HepG2 (cell line): ENCODE data around the gene HRCT1. TPM values are rescaled to one million over a fixed set of nuclear protein-coding genes. Genes with fewer than 3 reads are reported as not detected.

Source experiments
- ATAC-seq: fragments of 200-7000 bp; cut with Tn5 transposase; 3 replicates; pipeline ENCODE4 v1.9.1; 2020; ENCODE audit warnings: mild to moderate bottlenecking, moderate library complexity
- BruUV-seq: library from RNA; stranded (reverse); fragments of 400-500 nt; replicated peaks from 2 replicates; lab custom pipeline; 2021; lab: Mats Ljungman, UMichigan
- CTCF ChIA-PET: fragments of 300-600 bp; formaldehyde crosslinking; extraction: SDS; loops from one replicate; lab custom pipeline; 2021; ENCODE audit warnings: low total read pairs, inconsistent platforms, low intra/inter-chr PET ratio; lab: Yijun Ruan, JAX
- POLR2A ChIA-PET: fragments of 350-600 bp; sonication (Branson Sonifier 250); formaldehyde crosslinking; loops from one replicate; lab custom pipeline; 2020; ENCODE audit warnings: antibody characterized with exemption, inconsistent platforms; lab: Yijun Ruan, JAX
- DNase-seq: peaks from one replicate; pipeline ENCODE4 v3.0.0-alpha.2; 2015; ENCODE audit warnings: low spot score
- FAIRE-seq: peaks from 3 replicates; lab custom pipeline; 2011; peaks lifted over from hg19 to GRCh38; lab: Jason Lieb, UNC
- H2AFZ ChIP-seq: one replicate; pipeline ENCODE4 v1.6.1; 2011; ENCODE audit warnings: low read length, inconsistent platforms
- H3K27ac ChIP-seq: fragments of 300-600 bp; 3 replicates; pipeline ENCODE4 v1.8.0; 2011; ENCODE audit warnings: mixed run types, mild to moderate bottlenecking, mixed read lengths, low read length, inconsistent platforms; ENCODE audit not compliant: insufficient read depth; ENCODE audit errors: extremely low read length
- H3K27me3 ChIP-seq, 2 experiments: fragments of 200-600 bp in 1 of 2; 2 replicates in 1 of 2; 3 replicates in 1 of 2; pipeline versions ENCODE4 v1.6.0 to v1.8.0; 2011; ENCODE audit warnings: low read length in 2 of 2, mild to moderate bottlenecking in 2 of 2, moderate library complexity in 2 of 2, inconsistent platforms in 1 of 2; ENCODE audit not compliant: insufficient read depth in 2 of 2, control insufficient read depth in 1 of 2
- H3K36me3 ChIP-seq, 2 experiments: fragments of 200-600 bp in 1 of 2; replicated peaks in 1 of 2; 2 replicates in 1 of 2; 3 replicates in 1 of 2; pipeline versions ENCODE4 v1.5.1 to v1.8.0; 2011; ENCODE audit warnings: low read length in 2 of 2, inconsistent platforms in 1 of 2; ENCODE audit not compliant: insufficient read depth in 2 of 2, control insufficient read depth in 1 of 2
- H3K4me1 ChIP-seq: 2 replicates; pipeline ENCODE4 v1.5.1; 2012; ENCODE audit warnings: low read length, inconsistent platforms; ENCODE audit not compliant: insufficient read depth
- H3K4me2 ChIP-seq: 2 replicates; pipeline ENCODE4 v1.6.0; 2011; ENCODE audit warnings: low read depth, low read length, inconsistent platforms
- H3K4me3 ChIP-seq, 3 experiments: fragments of 200-600 bp in 1 of 3; sonication (generic), shearing (Covaris generic) in 1 of 3; replicated peaks in 1 of 3; 2 replicates each; pipeline ENCODE4 v1.5.1; 2011 to 2016; ENCODE audit warnings: low read length in 3 of 3, inconsistent platforms in 2 of 3, low read depth in 2 of 3, mild to moderate bottlenecking in 2 of 3, control low read depth in 1 of 3, mixed read lengths in 1 of 3; ENCODE audit not compliant: insufficient read depth in 1 of 3
- H3K79me2 ChIP-seq: one replicate; pipeline ENCODE4 v1.6.1; 2011; ENCODE audit warnings: low read length, inconsistent platforms; ENCODE audit not compliant: insufficient read depth
- H3K9ac ChIP-seq: 2 replicates; pipeline ENCODE4 v1.6.0; 2011; ENCODE audit warnings: mild to moderate bottlenecking, low read depth, low read length, inconsistent platforms; ENCODE audit not compliant: insufficient read depth
- H3K9me3 ChIP-seq: 2 replicates; pipeline ENCODE4 v1.5.1; 2012; ENCODE audit warnings: mild to moderate bottlenecking, low read length
- H4K20me1 ChIP-seq: 2 replicates; pipeline ENCODE4 v1.6.0; 2011; ENCODE audit warnings: inconsistent platforms, mild to moderate bottlenecking, low read length, moderate library complexity; ENCODE audit not compliant: insufficient read depth
- ARID2 ChIP-seq: sonication (generic); formaldehyde crosslinking; IDR thresholded peaks from 2 replicates; pipeline ENCODE4 v1.8.1; 2022; ENCODE audit warnings: mild to moderate bottlenecking, missing genetic modification reagents, borderline replicate concordance
- ZNF687 ChIP-seq: sonication (generic); formaldehyde crosslinking; IDR thresholded peaks from 2 replicates; pipeline ENCODE4 v1.5.1; 2020; ENCODE audit warnings: mild to moderate bottlenecking, missing genetic modification reagents, moderate library complexity
- WGBS: methylation state at CpG from one replicate; pipeline ENCODE4 v1.1.6; 2017; ENCODE audit warnings: low lambda C conversion rate; 5-methylcytosine and 5-hydroxymethylcytosine counted together
- in situ Hi-C: cut with HindIII; loops from 2 replicates; pipeline ENCODE4 v1.10.0; 2017; ENCODE audit warnings: low pct_unique_long_range_greater_than_20kb; ENCODE audit not compliant: extremely low pct_ligation_motif_present
- intact Hi-C: fragments of 100-400 bp; cut with micrococcal nuclease; formaldehyde crosslinking; loops from one replicate; pipeline ENCODE4 v1.10.0; 2022; ENCODE audit not compliant: unreplicated experiment
- polyA plus RNA-seq, 8 experiments: library from polyadenylated mRNA; depleted of rRNA in 3 of 8; stranded (reverse) in 7 of 8; unstranded in 1 of 8; fragments of >200 nt; fragmentation: Illumina TruSeq in 4 of 8; extraction: Trizol in 4 of 8; gene quantifications; 2 replicates each; pipeline versions ENCODE4 v1.2.1 to v1.2.3, GENCODE V29; 2011 to 2016; ENCODE audit warnings: low read depth in 4 of 8, missing spikeins in 1 of 8, mixed read lengths in 1 of 8; ENCODE audit not compliant: insufficient read depth in 1 of 8
- total RNA-seq, 5 experiments: library from RNA; depleted of rRNA; stranded (reverse); fragments of >200 nt; fragmentation: Illumina TruSeq; extraction: Trizol; gene quantifications; 2 replicates each; pipeline ENCODE4 v1.2.3, GENCODE V29; 2016; ENCODE audit warnings: low read depth in 1 of 5
- TF ChIP-seq, protein P1 (sequence below): sonication (generic); formaldehyde crosslinking; IDR thresholded peaks from 2 replicates; pipeline ENCODE4 v1.5.0; 2020; ENCODE audit warnings: mild to moderate bottlenecking, missing genetic modification reagents

Gene HRCT1
- total and polyA plus RNA-seq, 2 of the 13 experiments (the other 11 are each of a cell fraction or from before 2014, with no cell fraction given) = 0.13 TPM; not detected in 1

DNA sequence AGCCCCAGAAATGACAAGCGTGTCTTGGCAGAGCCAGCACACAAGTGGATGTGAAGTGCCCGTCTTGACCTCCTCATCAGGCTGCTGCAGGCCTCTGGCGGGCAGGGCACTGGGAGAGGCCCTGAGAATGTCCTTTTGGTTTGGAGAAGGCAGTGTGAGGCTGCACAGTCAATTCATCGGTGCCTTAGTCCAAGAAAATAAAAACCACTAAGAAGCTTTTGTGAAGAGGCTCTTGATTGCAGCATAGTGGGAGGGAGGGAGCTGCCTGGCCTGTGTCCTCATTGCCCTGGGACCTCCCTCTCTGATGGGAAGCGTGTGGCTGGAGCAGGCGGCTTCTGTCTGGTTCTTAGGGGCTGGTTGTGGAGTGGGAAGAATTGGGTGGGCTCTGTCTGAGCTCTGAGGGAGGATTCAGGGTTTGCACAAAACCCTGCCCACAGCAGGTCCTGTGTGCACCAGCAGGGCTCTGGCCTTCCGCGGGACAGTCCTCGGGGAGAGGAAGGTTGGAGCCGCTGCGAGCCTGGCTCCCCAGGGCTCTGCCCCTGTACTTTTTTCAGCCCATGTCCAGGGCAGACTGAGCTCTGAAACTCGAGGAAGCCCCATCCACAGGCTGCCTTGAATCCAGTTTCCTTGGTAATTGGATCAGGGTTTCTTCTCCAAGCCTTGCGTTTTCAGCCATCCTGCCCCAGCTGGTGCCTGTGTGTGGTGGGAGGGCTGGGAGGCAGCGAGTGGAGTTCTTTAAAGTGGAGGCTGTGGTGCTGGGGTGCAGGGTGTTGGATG lies 1.1 kb downstream of the HRCT1 start:
- peak; percentile 47 for ATAC-seq
- Histone ChIP-seq H3K4me3 (peak overlapping the region; percentile 35 to 67 (median 52)), H3K79me2 (no peaks in the 10 kb centered on the region), H3K27me3 (peaks cover 0 to 11% of the 10 kb centered on the region in 2 experiments; a peak in 2 of 5 replicates), H3K36me3 (no peaks in the 10 kb centered on the region), H3K9ac (peak overlapping the region; percentile 57), H3K9me3 (no peaks in the 10 kb centered on the region), H3K27ac (no peak overlapping the region), H2AFZ (no peak overlapping the region), H4K20me1 (no peaks in the 10 kb centered on the region), H3K4me2 (peak overlapping the region; percentile 96), H3K4me1 (peaks cover 69% of the 10 kb centered on the region)
- TF ChIP-seq, protein P1, sequence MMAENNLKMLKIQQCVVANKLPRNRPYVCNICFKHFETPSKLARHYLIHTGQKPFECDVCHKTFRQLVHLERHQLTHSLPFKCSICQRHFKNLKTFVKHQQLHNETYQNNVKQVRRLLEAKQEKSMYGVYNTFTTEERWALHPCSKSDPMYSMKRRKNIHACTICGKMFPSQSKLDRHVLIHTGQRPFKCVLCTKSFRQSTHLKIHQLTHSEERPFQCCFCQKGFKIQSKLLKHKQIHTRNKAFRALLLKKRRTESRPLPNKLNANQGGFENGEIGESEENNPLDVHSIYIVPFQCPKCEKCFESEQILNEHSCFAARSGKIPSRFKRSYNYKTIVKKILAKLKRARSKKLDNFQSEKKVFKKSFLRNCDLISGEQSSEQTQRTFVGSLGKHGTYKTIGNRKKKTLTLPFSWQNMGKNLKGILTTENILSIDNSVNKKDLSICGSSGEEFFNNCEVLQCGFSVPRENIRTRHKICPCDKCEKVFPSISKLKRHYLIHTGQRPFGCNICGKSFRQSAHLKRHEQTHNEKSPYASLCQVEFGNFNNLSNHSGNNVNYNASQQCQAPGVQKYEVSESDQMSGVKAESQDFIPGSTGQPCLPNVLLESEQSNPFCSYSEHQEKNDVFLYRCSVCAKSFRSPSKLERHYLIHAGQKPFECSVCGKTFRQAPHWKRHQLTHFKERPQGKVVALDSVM (CRISPR knock-in tag) = peak; percentile 82
- TF ChIP-seq ARID2 (no peak), ZNF687 (peak; percentile 28; the same call in 1 of the 2 replicates)
- ChIA-PET POLR2A (interaction anchor here (1.1 kb wide), 1 partner anchor 13 kb away, joined by 3 read pairs; no protein-coding TSS in a partner anchor), CTCF (no interaction called here)
- WGBS = 0% methylated on average over 5 of the region's 14 CpGs
- intact Hi-C loops = no loop called here
- no TSS peak for BruUV-seq
- in situ Hi-C loops = no loop called here
- DNase-seq = no peak
- no peak for FAIRE-seq
